Measurements from ENCODE around the gene FGR.

FGR gene

DNA sequence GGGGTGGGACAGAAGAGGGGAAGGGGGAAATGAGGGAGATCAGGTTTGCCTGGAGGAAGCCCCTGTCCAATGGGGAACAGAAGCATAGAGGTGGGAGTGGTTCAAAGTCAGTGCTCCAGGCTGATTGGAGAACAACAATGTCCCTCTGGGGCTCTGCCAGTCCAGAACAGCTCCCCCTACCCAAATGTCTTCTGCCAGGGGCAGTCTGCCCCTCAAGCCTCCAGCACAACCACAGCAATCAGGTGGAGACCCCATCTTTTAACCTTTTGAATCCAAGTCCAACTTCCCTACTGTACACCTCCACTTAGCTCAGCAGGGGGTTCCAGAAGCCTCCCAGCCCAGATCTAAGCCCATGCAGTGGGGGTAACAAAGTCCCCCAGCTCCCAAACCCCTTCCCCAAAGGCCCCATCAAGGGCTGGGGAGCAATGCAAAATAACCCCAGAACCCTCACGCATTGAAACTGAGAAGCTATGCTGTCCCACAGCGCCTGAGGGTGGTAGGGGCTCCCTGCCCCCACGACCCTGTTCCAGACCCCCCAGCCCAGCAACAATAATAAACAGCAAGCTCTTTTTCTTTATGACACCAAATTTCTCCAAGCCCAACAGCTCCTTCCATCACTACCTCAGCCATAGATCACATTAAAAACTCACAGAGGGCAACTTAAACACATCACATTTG, 34.3 kb downstream of the FGR start:
- DNase-seq = no peak

DNA sequence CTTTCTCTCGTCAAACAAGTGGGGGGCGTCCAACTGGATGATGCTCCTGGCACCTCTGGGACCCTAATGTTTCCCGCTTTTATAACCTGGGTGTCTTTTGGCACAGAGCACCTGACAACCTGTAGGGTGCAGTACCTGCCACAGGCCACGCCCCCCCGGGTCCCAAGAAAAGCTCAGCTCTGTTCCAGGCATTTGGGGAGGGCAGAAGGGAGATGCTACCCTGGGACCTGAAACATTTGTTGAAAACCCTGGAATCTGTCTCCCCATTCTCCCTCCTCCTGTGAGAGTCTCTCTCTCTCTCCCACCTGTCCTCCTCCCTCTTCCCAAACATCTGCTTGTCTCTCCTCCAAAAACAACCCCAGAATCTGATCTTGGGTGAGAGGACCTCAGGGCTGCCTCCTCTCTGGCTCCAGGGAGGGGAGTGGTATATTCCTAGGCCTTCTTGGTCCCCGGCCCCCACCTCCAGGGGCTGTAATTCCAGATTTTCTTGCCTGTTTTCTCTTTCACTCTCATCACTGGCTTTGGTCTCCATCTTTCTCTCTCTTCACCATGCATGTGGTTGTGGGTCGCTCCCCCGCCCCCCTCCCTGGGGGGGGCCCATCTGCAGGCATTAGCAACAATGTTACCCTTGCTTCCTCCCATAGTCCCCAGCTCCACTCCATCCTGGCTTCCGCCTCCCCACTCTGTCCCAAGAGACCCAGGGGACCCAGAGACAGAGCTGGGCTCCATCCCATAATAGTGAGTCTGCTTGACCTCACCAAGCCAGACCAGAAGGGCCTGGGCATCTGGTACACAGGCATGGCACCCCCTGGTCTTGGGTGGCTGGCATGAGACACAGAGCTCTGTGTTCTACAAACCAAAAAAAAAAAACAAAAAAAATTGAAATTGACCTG, 35.1 kb downstream of the FGR start:
- DNase-seq = no peak

DNA sequence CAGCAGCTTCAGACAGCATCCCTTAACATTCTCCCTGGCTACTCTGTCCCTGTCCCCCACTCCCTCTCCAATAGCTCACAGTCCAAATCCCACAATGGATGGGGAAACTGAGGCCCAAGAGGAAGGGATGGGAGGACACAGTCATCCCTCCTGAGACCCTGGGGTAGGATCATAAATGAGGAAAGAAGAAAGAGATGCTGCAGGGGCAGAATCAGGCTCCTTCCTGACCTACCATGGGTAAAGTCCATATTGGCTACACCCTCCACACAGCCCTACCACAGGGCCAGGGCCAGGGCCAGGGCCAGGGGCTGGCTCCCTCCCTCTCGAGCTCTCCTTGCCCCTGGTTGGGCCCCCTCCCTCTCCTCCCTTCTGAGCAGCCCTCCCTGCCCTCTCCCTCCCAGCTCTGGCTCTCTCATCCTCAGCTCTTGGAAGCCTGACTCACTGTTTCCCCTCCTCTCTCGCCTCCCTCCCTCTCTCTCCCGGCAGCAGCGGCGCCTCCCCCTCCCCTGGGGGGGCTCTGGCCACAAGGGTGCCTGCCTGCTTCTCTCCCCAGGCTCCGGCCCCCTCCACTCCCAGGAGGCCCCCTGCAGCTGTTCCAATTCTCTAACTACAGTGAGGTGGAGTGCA, 36.0 kb downstream of the FGR start:
- DNase-seq = peak; percentile 53

DNA sequence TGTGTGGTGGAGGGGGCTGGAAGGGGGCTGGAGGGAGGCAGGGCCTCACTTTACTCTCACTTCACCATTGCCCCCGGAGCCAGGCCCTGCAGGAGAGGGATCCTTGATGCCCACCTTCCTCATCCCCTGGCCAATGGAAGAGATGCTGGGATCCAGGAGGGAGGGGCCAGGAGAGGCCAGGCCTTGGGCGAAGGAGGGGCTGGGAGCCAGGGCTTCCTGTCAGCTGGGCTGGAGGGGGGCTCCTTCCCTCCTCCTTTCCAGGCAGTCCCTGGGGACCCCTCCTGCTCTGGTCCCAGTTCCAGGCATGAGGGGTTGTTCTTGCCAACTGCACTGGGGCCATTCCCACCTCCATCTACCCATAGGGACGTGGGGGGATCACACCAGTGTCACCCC, 36.7 kb downstream of the FGR start:
- DNase-seq = no peak

DNA sequence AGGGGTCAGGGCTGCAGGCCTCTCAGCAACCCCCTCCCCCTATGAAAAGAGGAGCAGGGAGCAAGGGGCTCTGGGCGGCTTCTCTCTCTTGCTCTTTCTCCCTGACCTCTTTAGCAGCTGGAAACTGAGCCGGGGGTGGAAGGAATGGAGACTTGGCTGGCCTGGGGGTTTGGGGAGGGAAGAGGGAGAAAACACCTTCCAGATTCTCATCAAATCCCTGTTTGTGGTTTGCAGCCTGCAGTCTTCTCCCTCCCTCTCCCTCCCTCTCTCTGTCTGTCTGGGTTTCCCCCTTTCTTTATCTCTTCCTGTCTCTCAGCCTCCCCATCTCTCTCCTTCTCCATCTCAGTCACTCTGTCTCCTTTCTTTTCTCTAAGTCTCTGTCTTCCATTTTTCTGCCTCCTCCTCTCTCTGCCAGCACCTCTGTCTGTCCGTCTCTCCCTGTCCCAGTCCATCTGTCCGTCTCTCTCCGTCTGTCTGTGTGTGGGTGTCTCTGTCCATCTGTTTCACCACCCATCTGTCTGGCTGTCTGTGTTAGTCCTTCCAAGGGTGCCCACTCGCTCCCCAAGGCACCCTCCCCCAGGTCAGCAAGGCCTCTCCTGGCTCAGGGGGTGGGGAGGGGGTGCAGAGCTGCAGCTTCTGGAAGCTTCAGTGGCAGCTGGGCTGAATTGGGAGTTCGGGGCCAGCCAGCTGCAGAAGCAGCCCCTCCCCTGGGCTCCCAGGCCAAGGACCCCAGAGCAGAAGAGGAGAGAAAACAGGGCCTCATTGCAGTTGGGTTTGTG, 37.3 kb downstream of the FGR start:
- no peak for DNase-seq

DNA sequence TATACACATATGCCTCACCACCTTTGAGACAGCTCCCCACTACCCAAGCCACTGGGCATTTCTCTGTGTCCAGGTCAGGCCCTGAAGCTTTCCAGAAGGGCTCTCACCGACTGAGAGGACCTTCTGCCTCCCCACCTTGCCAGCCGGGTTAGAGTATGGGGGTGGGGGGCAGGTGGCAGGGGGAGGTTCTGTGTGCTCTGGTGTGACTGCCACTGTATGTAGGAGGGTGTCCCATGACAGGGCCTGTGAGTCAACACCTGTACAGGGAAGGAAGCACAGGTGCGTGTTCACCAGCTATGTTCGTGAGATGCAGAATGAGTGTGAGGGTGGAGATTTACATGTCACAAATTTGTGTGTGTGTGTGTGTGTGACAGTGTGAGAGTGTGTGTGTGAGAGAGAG, 38.0 kb downstream of the FGR start:
- no peak for DNase-seq

DNA sequence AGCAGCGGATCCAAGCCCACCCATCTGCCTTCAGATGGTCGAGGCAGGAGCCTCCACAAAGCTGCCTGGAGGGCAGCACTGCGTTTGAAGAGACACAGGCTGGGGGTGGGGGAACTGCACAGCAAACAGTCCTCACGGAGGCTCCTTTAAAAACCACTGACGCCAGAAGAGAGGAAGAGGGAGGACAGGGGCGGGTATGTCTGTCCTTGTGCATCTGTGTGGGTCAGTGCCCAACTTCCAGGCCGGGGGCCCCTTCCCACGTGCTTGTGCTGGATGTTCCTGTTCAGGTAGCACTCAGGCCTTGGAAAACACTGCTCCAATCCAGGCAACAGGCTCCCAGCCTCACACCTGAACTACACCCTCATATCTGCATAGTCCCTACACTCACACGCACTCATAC, 38.7 kb downstream of the FGR start:
- no peak for DNase-seq

DNA sequence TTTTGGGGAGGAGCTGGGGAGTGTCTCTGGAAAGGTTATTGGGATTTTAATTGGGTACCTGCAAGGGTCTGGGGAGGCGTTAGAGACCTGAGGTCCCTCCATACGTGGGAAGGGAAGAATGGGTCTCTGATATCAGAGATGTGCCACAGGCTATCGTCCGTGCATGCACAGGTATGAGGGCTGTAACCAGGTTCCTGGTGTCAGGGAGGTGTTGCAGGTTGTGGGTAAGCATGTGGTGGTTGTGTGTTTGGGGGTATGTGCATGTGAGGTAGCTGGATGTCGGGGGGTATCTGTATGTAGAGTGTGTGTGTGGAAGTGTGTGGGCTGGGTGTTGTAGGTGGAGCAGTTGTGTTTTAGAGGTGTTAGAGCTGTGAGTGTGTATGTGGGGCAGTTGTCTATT, 39.4 kb downstream of the FGR start:
- no peak for DNase-seq

DNA sequence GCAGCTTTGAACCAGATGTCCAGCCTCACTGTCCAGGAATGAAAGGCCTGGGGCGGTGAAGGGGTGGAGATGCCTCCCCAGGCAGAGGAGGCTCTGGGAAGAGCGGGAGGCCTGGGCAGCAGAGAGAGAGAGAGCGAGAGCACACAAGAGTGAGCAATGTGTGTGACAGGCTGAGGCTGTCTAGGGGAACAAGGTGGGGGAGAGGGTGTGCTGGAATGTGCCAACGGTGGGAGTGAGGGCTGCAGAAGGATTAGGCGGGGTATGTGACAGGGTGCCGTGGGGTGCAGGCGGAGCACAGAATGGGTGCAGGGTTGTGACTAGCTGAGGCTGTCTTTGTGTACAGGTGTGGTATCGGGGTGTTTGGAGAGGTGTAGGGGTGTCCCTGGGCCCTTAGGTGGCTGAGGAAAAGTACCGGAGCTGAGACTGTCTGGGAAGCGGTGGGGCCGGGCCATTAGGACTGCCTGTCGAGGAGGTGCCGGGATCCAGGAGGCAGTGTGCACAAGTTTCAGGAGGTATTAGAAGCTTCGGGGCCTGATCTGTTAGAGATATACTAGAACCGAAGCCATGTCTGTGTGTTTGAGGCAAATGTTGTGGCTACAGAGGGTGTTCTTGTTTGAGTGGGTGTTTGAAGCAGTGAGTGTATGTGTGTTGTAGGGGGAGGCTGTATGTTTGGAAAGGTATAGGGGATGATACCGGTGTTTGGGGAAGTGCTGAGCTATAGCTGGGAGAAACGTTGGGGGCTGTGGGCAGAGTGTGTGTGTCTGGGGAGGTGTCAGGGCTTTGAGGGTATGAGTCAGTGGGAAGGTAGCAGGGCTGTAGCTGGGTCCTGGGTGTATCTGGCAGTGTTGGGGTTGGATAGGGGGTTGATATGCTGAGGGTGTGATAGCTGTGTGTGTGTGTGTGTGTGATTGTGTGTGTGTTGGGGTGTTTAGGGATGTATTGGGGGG, 40.1 kb downstream of the FGR start:
- DNase-seq = no peak

DNA sequence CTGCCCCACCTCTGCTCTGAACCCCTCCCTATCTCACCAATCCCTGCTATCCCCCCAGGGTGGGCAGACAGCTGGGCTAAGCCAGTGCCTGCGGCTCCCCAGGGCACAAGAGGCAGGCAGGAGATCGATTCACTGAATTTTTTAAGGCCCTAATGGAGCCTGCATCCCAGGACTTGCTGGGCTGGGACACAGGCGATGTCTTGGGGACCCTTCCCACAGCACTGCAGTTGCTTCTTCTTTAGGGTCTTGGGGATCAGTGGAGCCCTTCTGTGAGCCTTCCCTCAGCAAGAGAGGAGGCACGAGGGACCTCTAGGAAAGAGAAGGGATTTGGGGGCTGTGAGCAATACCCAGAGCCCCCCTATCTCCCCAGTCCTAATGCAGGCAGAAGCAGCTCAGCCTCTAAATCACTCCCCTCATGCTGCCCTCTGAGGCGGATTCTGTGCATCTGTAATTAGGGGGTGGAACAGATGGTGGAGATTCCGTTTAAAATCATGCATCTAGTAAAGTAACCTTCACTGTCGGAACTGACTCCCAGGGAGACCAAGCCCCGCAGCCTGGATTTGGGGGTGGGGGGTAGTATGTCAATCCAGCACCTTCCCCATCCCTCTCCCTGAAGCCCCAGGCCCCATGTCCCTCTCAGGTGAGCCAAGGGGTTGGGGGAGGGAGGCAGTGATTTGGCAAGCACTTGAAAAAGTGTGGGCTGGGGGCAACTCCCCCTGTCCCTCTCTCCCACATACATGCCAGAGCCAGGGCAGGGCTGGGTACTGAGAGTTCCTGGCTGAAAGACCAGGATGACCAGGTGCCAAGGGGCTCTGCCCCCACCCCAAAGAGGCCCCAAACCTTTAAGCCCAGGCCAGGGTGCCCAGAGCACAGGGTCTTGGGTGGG, 41.1 kb downstream of the FGR start:
- DNase-seq = no peak

DNA sequence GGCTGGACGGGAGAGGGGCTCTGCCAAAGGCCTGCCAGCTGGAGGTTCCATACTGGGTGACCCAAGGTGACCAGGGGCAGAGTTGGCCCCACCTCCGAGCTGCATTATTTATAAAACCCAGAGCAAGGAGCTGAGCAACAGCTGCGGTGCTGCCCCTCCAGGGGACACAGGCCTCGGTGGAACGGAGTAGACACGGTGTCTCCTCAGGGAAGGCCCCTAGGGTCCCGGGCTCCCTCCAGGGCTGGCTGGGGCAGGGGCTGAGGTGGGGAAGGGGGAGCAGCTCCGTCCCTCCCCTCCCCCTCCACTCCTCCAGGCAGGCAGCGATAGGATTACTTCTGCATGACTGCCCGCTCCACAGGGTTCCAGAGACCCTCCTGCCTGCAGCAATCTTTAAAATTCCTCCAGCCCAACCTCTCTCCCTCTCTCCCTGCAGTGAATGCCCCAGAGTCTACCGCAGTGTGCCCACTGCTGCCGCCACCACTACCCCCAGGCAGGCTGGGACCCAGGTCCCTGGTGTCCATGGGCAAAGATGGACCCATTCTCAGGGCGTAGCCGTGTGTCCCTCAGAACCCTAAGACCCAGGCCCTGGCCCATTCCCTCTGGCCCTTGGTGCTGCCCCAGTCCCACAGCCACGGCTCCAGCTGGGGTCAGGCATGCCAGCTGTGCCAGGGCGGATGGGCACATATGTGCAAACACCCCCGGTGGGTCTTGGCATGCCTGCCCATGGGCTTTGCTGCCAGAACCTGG, 41.9 kb downstream of the FGR start:
- no peak for DNase-seq

DNA sequence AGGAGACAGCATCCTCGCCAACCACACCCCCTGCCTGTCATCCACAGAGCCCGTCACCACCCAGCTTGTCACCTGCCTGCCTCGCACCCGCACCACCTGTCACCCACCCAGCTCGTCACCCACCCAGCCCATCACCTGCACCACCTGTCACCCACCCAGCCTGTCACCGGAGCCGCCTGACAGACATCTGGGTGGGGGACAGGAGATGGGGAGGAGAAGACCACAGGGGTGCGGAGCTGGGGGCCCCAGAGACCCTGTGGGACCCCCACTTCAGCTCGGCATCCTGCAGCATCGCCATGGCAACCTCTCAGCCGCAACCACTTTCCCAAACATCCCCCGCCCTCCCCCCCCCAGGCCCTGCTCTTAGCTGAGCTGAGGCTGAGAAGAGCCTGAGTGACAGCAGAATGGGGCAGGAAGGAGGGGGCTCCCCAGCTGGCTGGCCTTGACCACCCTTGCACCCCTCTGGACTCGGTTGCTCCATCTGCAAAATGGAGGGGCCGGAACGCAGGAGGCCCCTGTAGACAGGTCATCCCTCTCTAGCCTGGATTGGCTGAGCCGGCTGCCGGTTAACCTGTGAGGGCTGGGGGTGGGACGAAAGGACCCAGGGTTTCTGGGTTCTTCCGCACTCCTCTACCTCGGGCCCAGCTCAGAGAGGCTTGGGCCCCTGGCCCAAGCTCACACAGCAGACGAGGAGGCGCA, 42.6 kb downstream of the FGR start:
- no peak for DNase-seq

DNA sequence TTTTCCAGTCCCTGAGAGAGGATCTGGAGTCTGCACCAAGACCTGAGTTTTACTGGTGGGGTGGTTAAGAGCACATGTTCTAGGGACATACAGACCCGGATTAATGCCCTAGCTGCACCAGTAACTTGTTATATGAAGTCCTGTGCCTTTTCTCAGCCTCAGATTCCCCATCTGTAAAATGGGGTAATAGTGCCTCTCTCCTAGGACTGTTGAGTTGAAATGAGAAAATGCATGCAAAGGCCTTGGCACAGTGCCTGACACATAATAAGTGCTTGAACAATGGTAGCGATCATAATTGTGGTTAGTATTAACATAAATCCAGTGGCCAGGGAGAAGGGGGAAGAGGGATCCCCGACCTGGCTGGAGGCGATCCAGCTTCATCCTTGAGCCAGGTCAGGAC, 43.4 kb downstream of the FGR start:
- DNase-seq = no peak

DNA sequence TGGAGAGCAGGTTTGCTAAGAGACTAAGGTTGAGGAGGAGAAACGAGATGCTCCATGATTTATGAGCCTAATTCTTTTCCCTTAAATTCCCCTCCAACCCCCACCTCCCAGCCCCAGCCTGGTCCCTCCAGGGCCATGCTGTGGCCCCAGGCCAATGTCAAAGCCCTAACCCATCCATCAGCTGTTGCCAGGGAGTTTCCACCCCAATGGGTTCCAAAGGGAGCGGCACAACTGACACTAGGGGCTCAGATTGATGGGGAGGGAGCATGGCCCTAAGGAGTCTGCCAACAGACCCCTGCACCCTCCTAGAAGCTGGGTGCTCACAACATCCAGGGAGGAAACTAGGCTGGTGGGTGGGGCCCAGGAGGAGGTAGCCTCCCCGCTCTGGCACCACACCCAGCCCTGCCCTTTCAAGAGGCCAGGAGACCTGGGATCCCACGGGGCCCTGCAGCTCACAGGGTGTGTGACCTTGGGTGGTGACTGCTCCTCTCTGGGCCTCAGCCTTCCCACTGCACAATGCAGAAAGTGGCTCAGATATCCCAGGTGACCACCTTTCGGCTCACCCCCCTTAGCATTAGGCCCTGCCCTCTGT, 44.0 kb downstream of the FGR start:
- DNase-seq = no peak

DNA sequence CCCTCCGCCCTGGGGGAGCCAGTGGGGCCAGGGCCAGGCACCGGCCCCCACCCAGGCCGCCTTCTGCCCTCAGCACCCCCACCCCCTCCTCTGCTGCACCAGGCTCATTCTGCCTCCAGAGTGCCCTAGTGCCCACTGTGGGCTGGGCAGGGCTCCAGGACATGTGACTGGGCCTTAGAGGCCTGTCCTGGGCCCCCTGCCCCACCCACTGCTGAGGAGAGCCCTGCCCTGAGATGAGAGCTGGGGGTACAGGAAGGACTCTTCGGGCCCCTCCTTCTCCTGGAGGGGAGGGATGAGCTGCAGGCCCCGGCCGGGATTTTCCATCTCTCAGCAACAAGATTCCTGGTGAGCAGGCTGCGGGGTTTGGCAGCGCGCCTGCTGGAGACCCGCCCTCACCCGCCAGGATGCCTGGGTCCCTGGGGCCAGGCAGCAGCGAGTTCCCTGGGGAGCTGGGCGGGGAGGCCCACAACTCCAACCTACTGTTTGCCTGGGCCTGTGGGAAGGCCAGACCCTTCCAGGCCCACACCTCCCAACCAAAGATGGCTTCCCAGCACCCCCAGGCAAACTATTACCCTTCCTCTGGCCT, 45.1 kb downstream of the FGR start:
- DNase-seq = no peak

DNA sequence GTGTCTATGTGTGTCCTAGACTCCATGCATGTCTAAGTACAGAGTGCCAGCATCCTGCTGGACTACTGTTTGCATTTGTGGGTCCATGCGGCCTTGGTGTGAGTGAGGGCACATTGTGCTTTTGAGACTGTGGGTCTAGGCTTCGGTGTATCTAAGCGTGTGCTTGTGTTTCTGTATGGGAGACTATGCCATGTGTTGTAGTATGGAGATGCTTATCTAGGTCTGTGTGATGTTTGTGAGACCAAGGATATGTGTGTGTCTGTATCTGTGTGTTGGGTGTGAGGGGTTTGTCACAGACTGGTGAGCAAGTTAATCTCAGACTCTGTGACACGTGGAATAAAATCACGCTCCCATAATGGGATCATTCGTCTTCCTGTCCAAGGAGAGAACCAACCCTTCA, 45.5 kb downstream of the FGR start:
- no peak for DNase-seq

DNA sequence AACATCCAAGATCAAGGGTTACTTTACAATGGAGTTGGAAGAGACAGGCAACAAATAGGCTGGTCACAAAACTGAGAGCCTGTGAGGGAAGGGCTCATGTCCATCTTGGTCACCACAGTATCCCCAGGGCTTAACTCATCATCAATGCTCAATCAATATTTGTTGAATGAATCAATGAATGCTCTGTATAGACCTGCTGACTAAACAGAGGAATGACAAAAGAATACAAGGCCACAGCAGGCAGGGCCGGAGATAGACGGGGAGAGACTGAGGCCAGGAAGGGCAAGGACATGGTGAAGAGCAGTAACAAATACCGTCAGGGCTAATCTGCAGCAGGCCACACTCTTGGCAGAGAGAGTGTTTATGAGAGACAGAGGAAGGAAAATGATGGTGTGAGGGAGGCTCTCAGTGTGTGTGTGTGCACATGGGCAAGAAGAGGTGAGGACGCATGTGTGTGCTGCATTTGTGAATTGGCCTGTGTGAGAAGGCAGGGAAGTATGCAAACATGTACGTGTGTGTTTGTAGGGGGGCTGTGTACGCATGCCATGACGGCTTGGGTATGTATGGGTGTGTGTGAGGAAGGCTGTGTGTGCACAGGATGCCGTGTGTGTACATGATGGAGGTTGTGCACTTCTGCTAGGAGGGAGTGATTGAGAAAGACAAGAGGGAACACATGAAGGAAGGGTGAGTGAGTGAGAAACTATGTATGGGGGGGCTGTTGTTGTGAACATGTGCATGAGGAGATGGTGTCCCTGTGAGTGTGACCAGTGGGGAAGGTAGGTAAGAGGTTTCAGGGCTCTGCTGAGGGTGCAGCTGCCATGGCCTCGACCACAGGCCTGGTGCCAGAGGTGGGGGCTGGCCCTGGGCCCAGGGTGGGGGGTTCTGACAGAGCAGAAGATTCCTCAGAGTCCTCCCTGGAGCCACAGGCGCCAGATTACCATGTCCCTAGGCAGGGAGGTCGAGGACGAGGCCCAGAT, 46.4 kb downstream of the FGR start:
- no peak for DNase-seq

DNA sequence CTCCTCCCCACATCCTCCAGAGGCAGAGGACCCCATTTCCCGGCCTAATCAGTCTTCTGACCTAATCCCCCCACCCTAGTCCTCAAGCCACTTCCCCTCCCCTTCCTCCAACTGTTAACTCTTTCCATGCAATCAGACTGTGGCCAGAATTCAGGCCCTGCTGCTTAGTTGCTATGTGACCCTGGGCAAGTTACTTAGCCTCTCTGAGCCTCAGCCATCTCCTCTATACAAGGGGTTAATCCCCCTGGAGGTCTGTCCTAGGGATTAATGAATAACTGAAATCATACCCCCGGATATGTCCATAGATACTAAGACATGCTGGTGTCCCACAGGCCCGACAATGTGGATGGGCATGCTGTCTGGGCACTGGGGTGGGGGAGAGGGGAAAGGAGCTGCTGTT, 49.3 kb downstream of the FGR start:
- DNase-seq = no peak
